Measurements from ENCODE around the gene TCAP. TPM values are rescaled to one million over a fixed set of nuclear protein-coding genes. Genes with fewer than 3 reads are reported as not detected.

Gene TCAP
- total and polyA plus RNA-seq, 10 of the 15 experiments (the other 5 are each of a cell fraction or from before 2014, with no cell fraction given), result 0.17 to 1.0 (median 0.36) TPM; not detected in 3

GRCh38 chr17:39621523-39622379, 43.4 kb upstream of the TCAP start (continued):
- TF ChIP-seq ZBTB11 (CRISPR knock-in tag; IDR thresholded peaks at IDR 0.05) (no peak), HDGF (IDR thresholded peaks at IDR 0.05) (no peak), SUPT20H (IDR thresholded peaks at IDR 0.05; ENCODE audit: borderline replicate concordance, control insufficient read depth, low read depth, low read length) (no peak), YY1 (IDR thresholded peaks at IDR 0.05; ENCODE audit: low read depth, low read length) (peak; percentile 86), NFXL1 (IDR thresholded peaks at IDR 0.05; ENCODE audit: borderline replicate concordance) (no peak), TCF12 (IDR thresholded peaks at IDR 0.05; ENCODE audit: low read depth, low read length) (no peak), RAD51 (IDR thresholded peaks at IDR 0.05) (no peak), STAT1 (conservative IDR thresholded peaks at IDR 0.05) (peak; percentile 78; the same call in 1 of the 2 replicates), PAX5 (IDR thresholded peaks at IDR 0.05; ENCODE audit: borderline replicate concordance, low read depth, low read length) (no peak), PBX3 (IDR thresholded peaks at IDR 0.05; ENCODE audit: insufficient replicate concordance, low read depth, low read length) (no peak), KLF5 (IDR thresholded peaks at IDR 0.05; ENCODE audit: partially characterized antibody) (no peak), BMI1 (IDR thresholded peaks at IDR 0.05; ENCODE audit: borderline replicate concordance) (no peak), EP300 (IDR thresholded peaks at IDR 0.05; ENCODE audit: borderline replicate concordance in 1 of 2, control insufficient read depth in 1 of 2, low read depth in 2 of 2, low read length in 2 of 2) (no peak), ZNF687 (IDR thresholded peaks at IDR 0.05) (no peak)
- TF ChIP-seq, protein P1, sequence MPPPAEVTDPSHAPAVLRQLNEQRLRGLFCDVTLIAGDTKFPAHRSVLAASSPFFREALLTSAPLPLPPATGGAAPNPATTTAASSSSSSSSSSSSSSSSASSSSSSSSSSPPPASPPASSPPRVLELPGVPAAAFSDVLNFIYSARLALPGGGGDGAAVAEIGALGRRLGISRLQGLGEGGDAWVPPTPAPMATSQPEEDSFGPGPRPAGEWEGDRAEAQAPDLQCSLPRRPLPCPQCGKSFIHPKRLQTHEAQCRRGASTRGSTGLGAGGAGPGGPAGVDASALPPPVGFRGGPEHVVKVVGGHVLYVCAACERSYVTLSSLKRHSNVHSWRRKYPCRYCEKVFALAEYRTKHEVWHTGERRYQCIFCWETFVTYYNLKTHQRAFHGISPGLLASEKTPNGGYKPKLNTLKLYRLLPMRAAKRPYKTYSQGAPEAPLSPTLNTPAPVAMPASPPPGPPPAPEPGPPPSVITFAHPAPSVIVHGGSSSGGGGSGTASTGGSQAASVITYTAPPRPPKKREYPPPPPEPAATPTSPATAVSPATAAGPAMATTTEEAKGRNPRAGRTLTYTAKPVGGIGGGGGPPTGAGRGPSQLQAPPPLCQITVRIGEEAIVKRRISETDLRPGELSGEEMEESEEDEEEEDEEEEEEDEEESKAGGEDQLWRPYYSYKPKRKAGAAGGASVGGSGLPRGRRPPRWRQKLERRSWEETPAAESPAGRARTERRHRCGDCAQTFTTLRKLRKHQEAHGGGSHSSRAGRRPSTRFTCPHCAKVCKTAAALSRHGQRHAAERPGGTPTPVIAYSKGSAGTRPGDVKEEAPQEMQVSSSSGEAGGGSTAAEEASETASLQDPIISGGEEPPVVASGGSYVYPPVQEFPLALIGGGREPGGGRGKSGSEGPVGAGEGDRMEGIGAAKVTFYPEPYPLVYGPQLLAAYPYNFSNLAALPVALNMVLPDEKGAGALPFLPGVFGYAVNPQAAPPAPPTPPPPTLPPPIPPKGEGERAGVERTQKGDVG (CRISPR knock-in tag; IDR thresholded peaks at IDR 0.05), result no peak
